ENCODE measurements around the gene ZFR2.

- TF ChIP-seq CTCF (conservative IDR thresholded peaks at IDR 0.05; ENCODE audit: low read depth, low read length) (no peak), EZH2 (IDR thresholded peaks at IDR 0.05; ENCODE audit: borderline replicate concordance, low read depth, low read length, poor library complexity, severe bottlenecking) (no peak)
Observed at GRCh38 chr19:3766520-3766919, 102.3 kb downstream of the ZFR2 start.
